Measurements from ENCODE around the gene CYP3A7. TPM values are rescaled to one million over a fixed set of nuclear protein-coding genes. Genes with fewer than 3 reads are reported as not detected.
"Not testable (repeated sequence)": the region's sequence is repeated elsewhere in the genome, so short reads cannot be mapped to it uniquely, and the experiment has no call there.

The CYP3A7 gene
- total and polyA plus RNA-seq, 11 donors, result not detected

GRCh38 chr7:99730238-99730810 lies 4.7 kb downstream of the CYP3A7 start:
- 65 to 87% (median 71%) methylated on average over 1 of the region's 1 CpG for WGBS, 4 donors
- H3K4me3 ChIP-seq, result no peak overlapping the region
- H3K9me3 ChIP-seq, result no peaks in the 10 kb centered on the region
- intact Hi-C loops (cut with DNase I), result no loop called here
- H3K27me3 ChIP-seq, result no peaks in the 10 kb centered on the region
- no peaks in the 10 kb centered on the region for H3K4me1 ChIP-seq
- ATAC-seq, result no peak
- no peak for DNase-seq
- H3K27ac ChIP-seq, result no peak overlapping the region
- no peaks in the 10 kb centered on the region for H3K36me3 ChIP-seq
- TF ChIP-seq POLR2A (IDR thresholded peaks at IDR 0.05) (no peak), CTCF (IDR thresholded peaks at IDR 0.05) (no peak)

- no peaks in the 10 kb centered on the region for H3K9me3 ChIP-seq
- TF ChIP-seq CTCF (IDR thresholded peaks at IDR 0.05) (no peak), POLR2A (IDR thresholded peaks at IDR 0.05) (no peak)
- WGBS, 4 donors, result 64 to 74% (median 71%) methylated on average over 5 of the region's 5 CpGs
- H3K36me3 ChIP-seq, result no peaks in the 10 kb centered on the region
- H3K27ac ChIP-seq, result no peak overlapping the region
- ATAC-seq (no peak), DNase-seq (no peak)
- no peaks in the 10 kb centered on the region for H3K27me3 ChIP-seq
- intact Hi-C loops (cut with DNase I), result no loop called here
- no peak overlapping the region for H3K4me3 ChIP-seq
- no peaks in the 10 kb centered on the region for H3K4me1 ChIP-seq
Measured at GRCh38 chr7:99729486-99730237, 5.3 kb downstream of the CYP3A7 start.

GRCh38 chr7:99728615-99729014 lies 6.4 kb downstream of the CYP3A7 start:
- intact Hi-C loops (cut with DNase I), result no loop called here
- H3K9me3 ChIP-seq, result no peaks in the 10 kb centered on the region
- 96 to 98% (median 97%) methylated on average over 2 of the region's 2 CpGs for WGBS, 4 donors

GRCh38 chr7:99723201-99723600 lies 11.8 kb downstream of the CYP3A7 start:
- DNase-seq; H3K27me3 ChIP-seq; H3K4me3 ChIP-seq; H3K36me3 ChIP-seq; H3K9me3 ChIP-seq; H3K4me1 ChIP-seq; intact Hi-C loops (cut with DNase I); H3K27ac ChIP-seq; ATAC-seq: not testable (repeated sequence)
- 87 to 93% (median 92%) methylated on average over 6 of the region's 6 CpGs for WGBS, 4 donors

More at GRCh38 chr7:99728615-99729014, 6.4 kb downstream of the CYP3A7 start:
- DNase-seq (no peak), ATAC-seq (no peak)
- Histone ChIP-seq H3K4me3 (no peak overlapping the region), H3K36me3 (no peaks in the 10 kb centered on the region), H3K27ac (no peak overlapping the region), H3K27me3 (no peaks in the 10 kb centered on the region), H3K4me1 (no peaks in the 10 kb centered on the region)
- TF ChIP-seq POLR2A (IDR thresholded peaks at IDR 0.05) (no peak), CTCF (IDR thresholded peaks at IDR 0.05) (no peak)
